Measurements from ENCODE around the gene SLIT1.
A peak's percentile ranks its signal among the peaks of the same experiment; 100 is the strongest.
"Not testable (repeated sequence)": the region's sequence is repeated elsewhere in the genome, so short reads cannot be mapped to it uniquely, and the experiment has no call there.

Gene SLIT1

GRCh38 chr10:97038688-97039087, 147.1 kb downstream of the SLIT1 start:
- no peak for DNase-seq

- DNase-seq = peak; percentile 31
Measured at GRCh38 chr10:97037365-97038361, 148.1 kb downstream of the SLIT1 start.

DNA sequence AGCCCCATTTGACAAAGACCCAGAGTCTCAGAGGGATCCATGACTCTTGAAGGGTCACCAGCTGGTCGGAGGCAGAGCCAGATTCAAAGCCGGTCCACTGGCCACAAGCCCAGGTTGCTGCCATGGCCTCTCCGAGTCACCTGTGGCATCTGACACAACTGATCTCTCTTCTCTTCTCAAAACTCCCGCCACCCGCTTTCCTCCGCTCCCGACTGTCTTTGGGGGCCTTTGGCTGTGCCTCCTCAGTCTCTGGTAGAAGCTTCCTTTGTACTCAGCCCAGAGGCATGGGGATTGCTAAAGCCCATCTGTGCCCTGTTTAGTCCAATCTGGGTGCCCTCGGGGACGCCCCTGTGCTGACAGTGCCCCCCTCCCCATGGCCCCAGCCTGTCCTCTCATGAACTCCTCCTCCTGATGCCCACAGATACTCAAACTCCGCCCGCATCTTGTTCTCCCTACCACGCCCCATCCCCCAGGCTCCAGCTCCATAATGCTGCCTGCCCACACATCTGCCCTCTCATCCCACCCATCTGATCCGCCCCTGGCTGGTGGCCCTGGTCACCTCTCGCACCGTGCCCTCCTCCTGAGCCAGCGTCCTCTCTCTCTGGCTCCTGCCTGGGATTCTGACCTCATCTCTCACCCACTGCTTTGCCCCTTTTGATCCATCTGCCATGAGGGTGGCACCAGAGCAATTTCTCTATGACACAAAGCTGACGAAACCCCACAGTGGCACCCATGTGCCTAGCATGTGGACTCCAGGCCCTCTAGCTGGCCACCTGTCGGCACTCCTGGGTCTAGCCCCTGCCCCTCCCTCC, 150.6 kb downstream of the SLIT1 start:
- no peak for DNase-seq

GRCh38 chr10:97034301-97034700, 151.5 kb downstream of the SLIT1 start:
- DNase-seq = no peak

- DNase-seq = not testable (repeated sequence)
Measured at GRCh38 chr10:97033841-97034240, 151.9 kb downstream of the SLIT1 start.

DNA sequence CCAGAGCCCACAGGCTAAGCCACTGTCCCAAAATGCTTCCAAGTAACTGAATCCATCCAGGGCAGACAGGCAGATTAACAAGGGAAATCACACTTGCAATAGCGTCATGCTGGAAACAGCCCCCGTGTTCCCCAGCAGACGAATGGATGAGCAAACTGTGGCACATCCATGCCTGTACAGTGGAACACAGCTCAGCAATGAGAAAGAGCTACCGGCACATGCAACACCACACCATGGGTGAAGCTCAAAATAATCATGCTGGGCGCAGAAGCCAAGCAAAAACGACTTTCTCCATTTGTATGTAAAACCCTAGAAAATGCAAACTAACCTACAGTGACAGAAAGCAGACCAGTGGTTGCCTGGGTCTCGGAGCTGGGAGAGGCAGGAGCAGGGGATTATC, 153.1 kb downstream of the SLIT1 start:
- no peak for DNase-seq

- no peak for DNase-seq
Measured at GRCh38 chr10:97031459-97031858, 154.3 kb downstream of the SLIT1 start.

DNA sequence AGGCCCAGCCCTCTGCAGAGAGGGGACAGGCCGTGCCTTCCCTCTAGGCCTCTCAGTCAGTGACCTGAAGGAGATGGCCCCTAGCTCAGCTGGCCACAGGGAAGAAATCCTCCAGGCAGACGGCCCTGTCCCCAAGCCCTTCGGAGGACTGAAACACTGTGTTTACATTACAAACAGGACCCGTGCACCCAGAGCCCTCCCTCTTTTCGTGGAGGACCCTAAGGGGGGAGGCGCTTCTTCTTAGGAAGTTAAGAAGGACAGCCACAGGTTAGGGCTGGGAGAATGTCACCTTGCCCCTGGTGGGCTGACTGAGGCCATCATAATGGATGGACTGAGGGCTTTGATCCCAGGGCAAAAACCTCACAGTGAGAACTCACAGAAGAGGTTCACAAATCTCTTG, 154.9 kb downstream of the SLIT1 start:
- no peak for DNase-seq

- DNase-seq = no peak
Measured at GRCh38 chr10:97029271-97029670, 156.5 kb downstream of the SLIT1 start.

- no peak for DNase-seq
Measured at GRCh38 chr10:97028832-97029178, 157.0 kb downstream of the SLIT1 start.

GRCh38 chr10:97028126-97028831, 157.5 kb downstream of the SLIT1 start:
- DNase-seq = peak; percentile 37

DNA sequence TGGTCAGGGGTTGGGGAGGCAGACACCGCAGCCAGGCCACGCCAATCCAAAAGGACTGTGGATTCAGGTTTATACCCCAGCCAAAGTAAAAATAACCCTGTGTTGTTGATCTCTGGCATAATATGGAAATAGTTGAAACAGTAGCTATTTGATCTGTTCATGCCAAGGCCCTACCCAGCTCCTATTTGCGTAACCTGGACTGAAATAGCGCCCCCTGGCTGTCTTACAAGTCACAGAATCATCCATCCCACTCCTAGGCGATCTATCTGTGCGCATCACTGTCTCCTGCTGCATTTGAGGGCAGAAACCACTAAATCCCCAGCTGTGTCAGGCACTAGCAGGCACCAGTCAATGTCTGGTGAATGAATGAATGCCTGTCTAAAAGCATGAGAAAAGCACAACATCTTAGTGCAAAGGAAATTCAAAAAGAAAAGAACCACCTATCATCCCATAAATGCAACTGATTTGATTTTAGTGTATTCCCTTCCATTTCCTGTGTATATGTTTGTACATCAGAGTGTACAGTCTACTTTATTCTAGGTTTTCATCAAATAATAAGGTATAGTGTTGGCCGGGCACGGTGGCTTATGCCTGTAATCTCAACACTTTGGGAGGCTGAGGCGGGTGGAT, 160.0 kb downstream of the SLIT1 start:
- no peak for DNase-seq

- peak; percentile 87 for DNase-seq
Measured at GRCh38 chr10:97024168-97025073, 161.3 kb downstream of the SLIT1 start.

DNA sequence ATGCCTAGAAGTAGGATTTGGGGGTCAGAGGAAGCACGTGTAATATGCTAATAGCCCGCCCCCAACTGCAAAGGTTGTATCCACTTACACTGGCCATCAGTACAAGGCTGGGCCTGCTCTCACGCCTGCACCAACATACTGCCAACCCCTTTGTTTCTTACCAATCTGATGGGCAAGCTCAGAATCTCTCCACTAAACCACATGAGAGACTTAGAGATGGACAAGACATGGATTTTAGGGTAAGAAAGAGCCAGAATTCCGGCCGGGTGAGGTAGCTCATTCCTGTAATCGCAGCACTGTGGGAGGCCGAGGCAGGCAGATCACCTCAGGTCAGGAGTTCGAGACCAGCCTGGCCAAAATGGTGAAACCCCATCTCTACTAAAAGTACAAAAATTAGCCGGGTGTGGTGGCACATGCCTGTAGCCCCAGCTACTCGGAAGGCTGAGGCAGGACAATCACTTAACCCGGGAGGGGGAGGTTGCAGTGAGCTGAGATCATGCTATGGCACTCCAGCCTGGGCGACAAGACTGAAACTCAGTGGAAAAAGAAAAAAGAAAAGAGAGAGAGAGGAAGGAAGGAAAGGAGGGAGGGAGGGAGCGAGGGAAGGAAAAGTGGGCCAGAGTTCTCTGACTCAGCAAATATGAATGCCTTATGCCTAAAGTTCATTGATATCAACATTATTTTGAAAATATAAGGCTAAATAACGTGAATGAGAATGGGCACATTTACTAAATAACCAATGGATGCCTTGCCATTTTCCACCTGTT, 162.2 kb downstream of the SLIT1 start:
- DNase-seq = no peak

GRCh38 chr10:97022616-97023015, 163.1 kb downstream of the SLIT1 start:
- DNase-seq = no peak

GRCh38 chr10:97020452-97021400, 165.0 kb downstream of the SLIT1 start:
- no peak for DNase-seq

GRCh38 chr10:97019213-97019844, 166.4 kb downstream of the SLIT1 start:
- DNase-seq = no peak

DNA sequence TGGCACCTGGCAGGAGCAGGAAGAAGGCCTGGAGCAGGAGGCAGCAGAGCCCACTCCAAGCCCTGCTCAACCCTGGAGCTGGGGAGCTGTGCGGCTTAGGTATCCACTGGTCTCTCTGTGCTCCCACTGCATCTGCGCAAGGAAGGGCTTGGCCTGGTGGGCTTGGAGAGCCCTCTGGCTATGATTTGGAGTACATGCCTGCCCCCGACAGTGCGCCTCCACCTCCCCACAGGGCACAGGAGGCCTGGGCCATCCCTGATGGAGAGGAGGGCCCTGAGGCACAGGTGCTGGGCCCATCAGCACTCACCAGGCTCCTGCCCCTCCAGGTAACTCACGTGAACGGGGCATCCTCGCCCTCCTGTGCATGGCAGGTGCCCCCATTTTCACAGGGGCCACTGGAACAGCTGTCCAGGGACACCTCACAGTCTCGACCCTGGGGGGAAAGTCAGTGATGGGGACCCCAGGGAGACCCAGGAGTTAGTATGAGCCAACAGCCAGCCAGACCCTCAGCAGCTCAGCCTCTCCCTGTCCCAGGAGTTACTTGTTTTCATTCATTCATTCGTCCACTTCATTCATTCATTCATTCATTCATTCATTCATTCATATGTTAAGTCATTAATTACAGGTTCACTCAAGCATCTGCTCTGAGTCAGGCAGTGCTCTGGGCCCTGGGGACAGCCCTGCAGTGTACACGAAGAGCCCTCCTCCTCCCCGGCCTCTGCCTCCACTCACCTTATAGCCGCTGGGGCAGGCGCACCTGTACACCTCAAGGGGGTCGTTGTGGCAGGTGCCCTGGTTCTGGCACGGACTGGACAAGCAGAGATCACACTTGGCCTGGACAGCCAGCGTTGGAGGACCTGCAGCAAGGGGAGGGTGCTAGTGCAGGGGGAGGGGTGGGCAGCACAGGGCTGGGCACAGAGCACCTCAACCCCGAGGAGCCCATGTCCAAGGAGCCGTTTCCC, 167.2 kb downstream of the SLIT1 start:
- DNase-seq = no peak

Measured in kidney glomerular epithelial cell (primary cell).